Activated naive CD4-positive, alpha-beta T cell treated with anti-CD3 and anti-CD28 coated beads, Interleukin-2, amount 50 U/mL, for 24 hours (primary cell): ENCODE data around the gene AK2.
A peak's percentile ranks its signal among the peaks of the same experiment; 100 is the strongest.
"Not testable (repeated sequence)": the region's sequence is repeated elsewhere in the genome, so short reads cannot be mapped to it uniquely, and the experiment has no call there.

Source experiments
- H3K27ac Mint-ChIP-seq: one replicate; pipeline ENCODE4 v1.8.0; 2021; ENCODE audit warnings: mild to moderate bottlenecking, mixed read lengths
- H3K27me3 Mint-ChIP-seq: one replicate; pipeline ENCODE4 v1.8.0; 2021; ENCODE audit warnings: mixed read lengths
- H3K36me3 Mint-ChIP-seq: one replicate; pipeline ENCODE4 v1.8.0; 2021; ENCODE audit warnings: mixed read lengths
- H3K4me1 Mint-ChIP-seq: one replicate; pipeline ENCODE4 v1.8.0; 2021; ENCODE audit warnings: mixed read lengths
- H3K4me3 Mint-ChIP-seq: one replicate; pipeline ENCODE4 v1.8.0; 2021; ENCODE audit warnings: mild to moderate bottlenecking, mixed read lengths
- H3K9me3 Mint-ChIP-seq: one replicate; pipeline ENCODE4 v1.8.0; 2021; ENCODE audit warnings: mixed read lengths

Gene AK2

GRCh38 chr1:32983020-32983419, 53.7 kb downstream of the AK2 start:
- H3K4me1 Mint-ChIP-seq = peaks cover 29% of the 10 kb centered on the region

GRCh38 chr1:32981003-32981901, 55.4 kb downstream of the AK2 start:
- peak overlapping the region; percentile 79 for H3K4me3 Mint-ChIP-seq
- H3K36me3 Mint-ChIP-seq = no peaks in the 10 kb centered on the region
- H3K4me1 Mint-ChIP-seq = peaks cover 29% of the 10 kb centered on the region
- H3K27me3 Mint-ChIP-seq = no peaks in the 10 kb centered on the region
- peak overlapping the region; percentile 92 for H3K27ac Mint-ChIP-seq
- no peaks in the 10 kb centered on the region for H3K9me3 Mint-ChIP-seq

More at GRCh38 chr1:32983020-32983419, 53.7 kb downstream of the AK2 start:
- Mint-ChIP-seq H3K27me3 (no peaks in the 10 kb centered on the region), H3K9me3 (no peaks in the 10 kb centered on the region), H3K27ac (peak overlapping the region; percentile 53), H3K4me3 (no peak overlapping the region), H3K36me3 (no peaks in the 10 kb centered on the region)

DNA sequence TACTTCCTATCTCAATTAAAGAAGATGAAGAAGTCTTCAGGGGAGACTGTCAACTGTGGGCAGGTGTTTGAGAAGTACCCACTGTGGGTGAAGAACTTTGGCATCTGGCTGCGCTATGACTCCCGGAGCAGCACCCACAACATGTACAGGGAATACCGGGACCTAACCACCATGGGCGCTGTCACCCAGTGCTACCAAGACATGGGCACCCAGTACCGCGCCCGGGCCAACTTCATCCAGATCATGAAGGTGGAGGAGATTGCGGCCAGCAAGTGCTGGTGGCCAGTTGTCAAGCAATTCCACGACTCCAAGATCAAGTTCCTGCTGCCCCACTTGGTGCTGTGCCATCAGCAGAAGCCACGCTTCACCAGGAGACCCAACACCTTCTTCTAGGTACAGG, 56.6 kb downstream of the AK2 start:
- H3K9me3 Mint-ChIP-seq = no peaks in the 10 kb centered on the region
- H3K36me3 Mint-ChIP-seq = no peaks in the 10 kb centered on the region
- H3K4me1 Mint-ChIP-seq = peaks cover 29% of the 10 kb centered on the region
- no peak overlapping the region for H3K4me3 Mint-ChIP-seq
- no peaks in the 10 kb centered on the region for H3K27me3 Mint-ChIP-seq
- no peak overlapping the region for H3K27ac Mint-ChIP-seq

- Mint-ChIP-seq H3K4me1 (peaks cover 29% of the 10 kb centered on the region), H3K36me3 (no peaks in the 10 kb centered on the region), H3K9me3 (no peaks in the 10 kb centered on the region), H3K27ac (no peak overlapping the region), H3K27me3 (no peaks in the 10 kb centered on the region), H3K4me3 (no peak overlapping the region)
Measured at GRCh38 chr1:32978854-32979253, 57.8 kb downstream of the AK2 start.

DNA sequence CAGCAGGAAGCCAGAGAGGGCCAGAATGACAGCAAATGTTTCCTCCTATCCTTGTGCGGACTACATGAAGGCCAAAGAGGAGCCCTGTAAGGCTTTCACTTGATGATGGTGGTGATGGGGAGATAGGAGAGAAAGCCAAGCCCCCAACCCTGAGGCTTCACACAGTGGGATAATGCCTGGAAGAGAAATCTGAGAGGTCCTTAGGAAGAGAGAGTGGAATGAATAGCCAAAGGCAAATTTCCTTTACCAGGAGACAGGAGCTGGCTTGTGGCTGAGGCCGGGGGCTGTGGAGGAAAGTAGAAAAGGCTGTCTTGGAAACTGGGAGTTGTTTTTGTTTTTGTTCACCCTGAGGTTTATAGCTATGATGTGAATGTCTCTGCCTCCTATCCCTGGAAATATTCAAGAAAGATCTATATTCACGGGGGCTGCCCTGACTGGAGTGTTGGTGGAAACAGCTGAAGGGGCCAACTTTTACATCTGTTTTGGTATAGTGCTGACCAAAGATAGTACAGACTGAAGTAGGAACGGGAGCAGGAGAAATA, 59.1 kb downstream of the AK2 start:
- H3K36me3 Mint-ChIP-seq = no peaks in the 10 kb centered on the region
- no peaks in the 10 kb centered on the region for H3K27me3 Mint-ChIP-seq
- H3K4me1 Mint-ChIP-seq = peaks cover 23% of the 10 kb centered on the region
- H3K4me3 Mint-ChIP-seq = no peak overlapping the region
- H3K9me3 Mint-ChIP-seq = no peaks in the 10 kb centered on the region
- peak overlapping the region; percentile 27 for H3K27ac Mint-ChIP-seq

DNA sequence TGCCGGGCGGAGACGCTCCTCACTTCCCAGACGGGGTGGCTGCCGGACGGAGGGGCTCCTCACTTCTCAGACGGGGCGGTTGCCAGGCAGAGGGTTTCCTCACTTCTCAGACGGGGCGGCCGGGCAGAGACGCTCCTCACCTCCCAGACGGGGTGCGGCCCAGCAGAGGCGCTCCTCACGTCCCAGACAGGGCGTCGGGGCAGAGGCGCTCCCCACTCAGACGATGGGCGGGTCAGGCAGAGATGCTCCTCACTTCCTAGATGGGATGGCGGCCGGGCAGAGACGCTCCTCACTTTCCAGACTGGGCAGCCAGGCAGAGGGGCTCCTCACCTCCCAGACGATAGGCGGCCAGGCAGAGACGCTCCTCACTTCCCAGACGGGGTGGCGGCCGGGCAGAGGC, 61.6 kb downstream of the AK2 start:
- not testable (repeated sequence) for H3K27ac Mint-ChIP-seq
- peak overlapping the region; percentile 19 for H3K4me3 Mint-ChIP-seq

GRCh38 chr1:32973458-32973857, 63.2 kb downstream of the AK2 start:
- H3K27ac Mint-ChIP-seq, H3K36me3 Mint-ChIP-seq, H3K4me3 Mint-ChIP-seq, H3K9me3 Mint-ChIP-seq: not testable (repeated sequence)
- H3K4me1 Mint-ChIP-seq = peaks cover 12% of the 10 kb centered on the region
- peaks cover 15% of the 10 kb centered on the region for H3K27me3 Mint-ChIP-seq

More for the DNA sequence above, 61.6 kb downstream of the AK2 start:
- not testable (repeated sequence) for H3K9me3 Mint-ChIP-seq, H3K36me3 Mint-ChIP-seq
- Mint-ChIP-seq H3K4me1 (peaks cover 13% of the 10 kb centered on the region), H3K27me3 (peaks cover 15% of the 10 kb centered on the region)

- Mint-ChIP-seq H3K4me1 (peaks cover 18% of the 10 kb centered on the region), H3K4me3 (peak overlapping the region; percentile 65), H3K27me3 (peaks cover 15% of the 10 kb centered on the region), H3K27ac (no peak overlapping the region), H3K9me3 (no peaks in the 10 kb centered on the region), H3K36me3 (peaks cover 2% of the 10 kb centered on the region)
Measured at GRCh38 chr1:32972814-32973428, 63.8 kb downstream of the AK2 start.

DNA sequence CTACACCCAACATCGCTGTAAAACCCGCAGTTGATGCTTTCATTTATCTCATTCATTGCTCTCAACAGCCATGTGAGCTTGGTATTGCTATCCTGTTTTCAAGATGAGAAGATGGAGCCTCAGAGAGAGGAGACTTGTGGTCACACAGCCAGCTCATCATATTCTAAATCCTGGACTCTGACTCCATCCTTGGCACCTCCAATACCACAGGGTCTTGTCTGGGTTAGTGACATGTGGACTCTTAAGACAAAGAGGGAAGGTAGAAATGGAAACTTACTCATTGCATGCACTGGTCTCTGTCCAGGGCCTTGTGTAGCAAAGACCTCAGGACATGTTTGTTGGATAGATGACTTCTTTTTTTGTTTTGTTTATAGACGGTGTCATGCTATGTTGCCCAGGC, 65.1 kb downstream of the AK2 start:
- H3K36me3 Mint-ChIP-seq = peaks cover 2% of the 10 kb centered on the region
- H3K27ac Mint-ChIP-seq = no peak overlapping the region
- H3K9me3 Mint-ChIP-seq = no peaks in the 10 kb centered on the region
- H3K4me1 Mint-ChIP-seq = peaks cover 19% of the 10 kb centered on the region
- H3K27me3 Mint-ChIP-seq = peaks cover 15% of the 10 kb centered on the region
- H3K4me3 Mint-ChIP-seq = no peak overlapping the region

GRCh38 chr1:32971156-32971555, 65.5 kb downstream of the AK2 start:
- no peaks in the 10 kb centered on the region for H3K9me3 Mint-ChIP-seq
- no peak overlapping the region for H3K27ac Mint-ChIP-seq
- H3K27me3 Mint-ChIP-seq = peaks cover 15% of the 10 kb centered on the region

GRCh38 chr1:32969566-32969965, 67.1 kb downstream of the AK2 start:
- Mint-ChIP-seq H3K4me3 (no peak overlapping the region), H3K27ac (no peak overlapping the region), H3K4me1 (peaks cover 19% of the 10 kb centered on the region), H3K27me3 (peaks cover 15% of the 10 kb centered on the region), H3K9me3 (no peaks in the 10 kb centered on the region), H3K36me3 (peaks cover 2% of the 10 kb centered on the region)

More at GRCh38 chr1:32971156-32971555, 65.5 kb downstream of the AK2 start:
- H3K4me3 Mint-ChIP-seq = no peak overlapping the region
- peaks cover 2% of the 10 kb centered on the region for H3K36me3 Mint-ChIP-seq
- H3K4me1 Mint-ChIP-seq = peaks cover 19% of the 10 kb centered on the region

- peaks cover 26% of the 10 kb centered on the region for H3K4me1 Mint-ChIP-seq
- H3K36me3 Mint-ChIP-seq = peaks cover 2% of the 10 kb centered on the region
- H3K27ac Mint-ChIP-seq = no peak overlapping the region
- peaks cover 15% of the 10 kb centered on the region for H3K27me3 Mint-ChIP-seq
- H3K9me3 Mint-ChIP-seq = no peaks in the 10 kb centered on the region
- no peak overlapping the region for H3K4me3 Mint-ChIP-seq
Measured at GRCh38 chr1:32967888-32968568, 68.7 kb downstream of the AK2 start.

- H3K4me3 Mint-ChIP-seq = no peak overlapping the region
- no peaks in the 10 kb centered on the region for H3K9me3 Mint-ChIP-seq
- peaks cover 31% of the 10 kb centered on the region for H3K4me1 Mint-ChIP-seq
- no peaks in the 10 kb centered on the region for H3K36me3 Mint-ChIP-seq
- H3K27ac Mint-ChIP-seq = no peak overlapping the region
- peaks cover 8% of the 10 kb centered on the region for H3K27me3 Mint-ChIP-seq
Measured at GRCh38 chr1:32966900-32967299, 69.8 kb downstream of the AK2 start.

GRCh38 chr1:32965251-32965747, 71.4 kb downstream of the AK2 start:
- Mint-ChIP-seq H3K4me1 (peaks cover 42% of the 10 kb centered on the region), H3K27me3 (no peaks in the 10 kb centered on the region), H3K4me3 (peak overlapping the region; percentile 86), H3K36me3 (no peaks in the 10 kb centered on the region), H3K9me3 (no peaks in the 10 kb centered on the region), H3K27ac (peak overlapping the region; percentile 90)

GRCh38 chr1:32964461-32965250, 72.0 kb downstream of the AK2 start, which contains the start of gene RNF19B:
RNF19B (minus strand) TSS chr1:32964809; CDS start chr1:32964685, 124 bp downstream.
- Mint-ChIP-seq H3K4me3 (peak within 1 kb of the TSS; percentile 88), H3K36me3 (no peaks in the 10 kb centered on the region), H3K27me3 (no peaks in the 10 kb centered on the region), H3K4me1 (peaks cover 46% of the 10 kb centered on the region), H3K9me3 (no peaks in the 10 kb centered on the region), H3K27ac (peak within 1 kb of the TSS; percentile 90)
